ENCODE measurements around the gene CDH4. TPM values are rescaled to one million over a fixed set of nuclear protein-coding genes. Genes with fewer than 3 reads are reported as not detected.

CDH4 gene
- total RNA-seq, 1 experiment from 2014 or later: not detected

GRCh38 chr20:61874421-61875068, 622.5 kb downstream of the CDH4 start:
- Histone ChIP-seq H3K4me1 (ENCODE audit: control insufficient read depth, insufficient read depth, low read length) (no peaks in the 10 kb centered on the region), H3K9me3 (ENCODE audit: control insufficient read depth, insufficient read depth, low read depth, low read length) (no peaks in the 10 kb centered on the region), H3K27ac (ENCODE audit: low read length) (no peak overlapping the region), H3K4me3 (ENCODE audit: low read depth in 2 of 2, low read length in 2 of 2) (no peak overlapping the region), H3K27me3 (ENCODE audit: control insufficient read depth, insufficient read depth, low read length) (peaks cover 2% of the 10 kb centered on the region; the same call in 1 of the 2 replicates), H3K36me3 (ENCODE audit: control insufficient read depth, insufficient read depth, low read length) (no peaks in the 10 kb centered on the region)
- ChIA-PET POLR2A (no interaction called here), CTCF (interaction anchor here (1.0 kb wide), 1 partner anchor 22 kb away, joined by 3 read pairs; no protein-coding TSS in a partner anchor)
- DNase-seq (ENCODE audit: low read depth, low spot score) (no peak), ATAC-seq (peak; percentile 73)
- intact Hi-C loops (cut with micrococcal nuclease; ENCODE audit: unreplicated experiment) (no loop called here), in situ Hi-C loops (cut with HindIII; ENCODE audit: low pct_unique_long_range_greater_than_20kb, low sequenced_read_pairs) (no loop called here)
- BruUV-seq (replicated peaks): no TSS peak
- TF ChIP-seq REST (IDR thresholded peaks at IDR 0.05; ENCODE audit: insufficient read depth in 1 of 2, low read depth in 2 of 2, low read length in 1 of 2) (no peak), CTCF (IDR thresholded peaks at IDR 0.05) (no peak; the same call in 1 of the 2 replicates), TCF7L2 (IDR thresholded peaks at IDR 0.05; ENCODE audit: low read depth, low read length) (no peak), POLR2AphosphoS5 (IDR thresholded peaks at IDR 0.05; ENCODE audit: low read depth, low read length) (no peak), SIN3A (IDR thresholded peaks at IDR 0.05; ENCODE audit: borderline replicate concordance, insufficient read depth, low read depth, low read length) (no peak)

GRCh38 chr20:61875221-61875885, 623.3 kb downstream of the CDH4 start:
- TF ChIP-seq SIN3A (IDR thresholded peaks at IDR 0.05; ENCODE audit: borderline replicate concordance, insufficient read depth, low read depth, low read length): no peak
- DNase-seq (ENCODE audit: low read depth, low spot score) (no peak), ATAC-seq (peak; percentile 75)
- in situ Hi-C loops (cut with HindIII; ENCODE audit: low pct_unique_long_range_greater_than_20kb, low sequenced_read_pairs) (no loop called here), intact Hi-C loops (cut with micrococcal nuclease; ENCODE audit: unreplicated experiment) (no loop called here)
- Histone ChIP-seq H3K27ac (ENCODE audit: low read length) (no peak overlapping the region), H3K27me3 (ENCODE audit: control insufficient read depth, insufficient read depth, low read length) (peaks cover 2% of the 10 kb centered on the region; the same call in 1 of the 2 replicates), H3K4me1 (ENCODE audit: control insufficient read depth, insufficient read depth, low read length) (no peaks in the 10 kb centered on the region), H3K36me3 (ENCODE audit: control insufficient read depth, insufficient read depth, low read length) (no peaks in the 10 kb centered on the region), H3K4me3 (ENCODE audit: low read depth in 2 of 2, low read length in 2 of 2) (no peak overlapping the region), H3K9me3 (ENCODE audit: control insufficient read depth, insufficient read depth, low read depth, low read length) (no peaks in the 10 kb centered on the region)
- POLR2A ChIA-PET: no interaction called here
- CTCF ChIA-PET: interaction anchor here (0.7 to 1.0 kb wide), 4 partner anchors 10 to 1659 kb away, joined by 3 to 7 read pairs (median 4); no protein-coding TSS in a partner anchor
- BruUV-seq (replicated peaks): no TSS peak

- Histone ChIP-seq H3K4me1 (ENCODE audit: control insufficient read depth, insufficient read depth, low read length) (no peaks in the 10 kb centered on the region), H3K27me3 (ENCODE audit: control insufficient read depth, insufficient read depth, low read length) (no peaks in the 10 kb centered on the region; the same call in 1 of the 2 replicates), H3K27ac (ENCODE audit: low read length) (no peak overlapping the region), H3K9me3 (ENCODE audit: control insufficient read depth, insufficient read depth, low read depth, low read length) (no peaks in the 10 kb centered on the region), H3K36me3 (ENCODE audit: control insufficient read depth, insufficient read depth, low read length) (no peaks in the 10 kb centered on the region), H3K4me3 (ENCODE audit: low read depth in 2 of 2, low read length in 2 of 2) (no peak overlapping the region)
- no TSS peak for BruUV-seq (replicated peaks)
- ChIA-PET POLR2A (no interaction called here), CTCF (interaction anchor here (0.7 to 0.8 kb wide), 2 partner anchors 10 to 144 kb away, joined by 4 to 7 read pairs; no protein-coding TSS in a partner anchor)
- intact Hi-C loops (cut with micrococcal nuclease; ENCODE audit: unreplicated experiment): no loop called here
- no peak for TF ChIP-seq POLR2AphosphoS5 (IDR thresholded peaks at IDR 0.05; ENCODE audit: low read depth, low read length)
- TF ChIP-seq SIN3A (IDR thresholded peaks at IDR 0.05; ENCODE audit: borderline replicate concordance, insufficient read depth, low read depth, low read length): no peak
- no peak for TF ChIP-seq REST (IDR thresholded peaks at IDR 0.05; ENCODE audit: insufficient read depth in 1 of 2, low read depth in 2 of 2, low read length in 1 of 2)
- TF ChIP-seq CTCF (IDR thresholded peaks at IDR 0.05): no peak
- TF ChIP-seq TCF7L2 (IDR thresholded peaks at IDR 0.05; ENCODE audit: low read depth, low read length): no peak
- in situ Hi-C loops (cut with HindIII; ENCODE audit: low pct_unique_long_range_greater_than_20kb, low sequenced_read_pairs): no loop called here
- DNase-seq (ENCODE audit: low read depth, low spot score): no peak
- no peak for ATAC-seq
These were observed 623.9 kb downstream of the CDH4 start for GRCh38 chr20:61875996-61876395.
